ENCODE results near the gene RIOK2. TPM values are rescaled to one million over a fixed set of nuclear protein-coding genes. Genes with fewer than 3 reads are reported as not detected.

Gene RIOK2
- total and polyA plus RNA-seq, 9 of the 15 experiments (the other 6 are each of a cell fraction or from before 2014, with no cell fraction given), result 22.9 to 97.6 (median 47.8) TPM

- Histone ChIP-seq H3K9ac (ENCODE audit: insufficient read depth in 1 of 2, low read depth in 2 of 2, low read length in 2 of 2) (no peak overlapping the region), H3K4me2 (ENCODE audit: insufficient read depth, low read length) (no peak overlapping the region), H3K36me3 (ENCODE audit: control insufficient read depth, insufficient read depth, low read length) (no peaks in the 10 kb centered on the region), H2AFZ (ENCODE audit: low read depth, low read length) (no peak overlapping the region), H3K4me1 (replicated peaks in 1 of 2; ENCODE audit: control insufficient read depth in 2 of 2, insufficient read depth in 2 of 2, low read length in 2 of 2) (no peaks in the 10 kb centered on the region), H3K4me3 (no peak overlapping the region), H3K27me3 (ENCODE audit: control insufficient read depth in 2 of 2, insufficient read depth in 2 of 2, low read length in 2 of 2) (no peaks in the 10 kb centered on the region), H3K9me3 (replicated peaks; ENCODE audit: control insufficient read depth, insufficient read depth, low read depth, low read length) (no peaks in the 10 kb centered on the region), H3K9me1 (ENCODE audit: control insufficient read depth, insufficient read depth, low read length) (no peaks in the 10 kb centered on the region), H3K79me2 (ENCODE audit: control insufficient read depth, insufficient read depth, low read length) (no peaks in the 10 kb centered on the region), H3K27ac (ENCODE audit: extremely low read depth, low read depth, low read length) (no peak overlapping the region), H4K20me1 (replicated peaks; ENCODE audit: control insufficient read depth, insufficient read depth, low read length) (no peaks in the 10 kb centered on the region)
- in situ Hi-C loops (cut with MboI), result no loop called here
- intact Hi-C loops (cut with micrococcal nuclease), result loop anchor here (5.0 kb wide), 2 partner anchors 79 to 529 kb away; no protein-coding TSS in a partner anchor
- 5% methylated on average over 2 of the region's 2 CpGs for WGBS (ENCODE audit: insufficient coverage, low coverage, missing lambda C conversion rate)
- ATAC-seq, result no peak
- no peak for DNase-seq (ENCODE audit: extremely low read depth in 1 of 4, low spot score in 3 of 4)
- no TSS peak for BruUV-seq (replicated peaks)
- POLR2A ChIA-PET, result interaction anchor here (0.7 to 1.8 kb wide), 3 partner anchors 51 to 273 kb away, joined by 3 to 4 read pairs (median 3); no protein-coding TSS in a partner anchor
- CTCF ChIA-PET (ENCODE audit: low intra/inter-chr PET ratio), result interaction anchor here (1.4 to 2.0 kb wide), 2 partner anchors 98 to 273 kb away, joined by 7 to 8 read pairs; no protein-coding TSS in a partner anchor
- FAIRE-seq, result no peak
- TF ChIP-seq NCOA6 (IDR thresholded peaks at IDR 0.05) (no peak), FOXK2 (conservative IDR thresholded peaks at IDR 0.05 in 1 of 2, IDR thresholded peaks at IDR 0.05 in 1 of 2; ENCODE audit: low read depth in 2 of 2) (no peak), GABPA (tag; conservative IDR thresholded peaks at IDR 0.05; ENCODE audit: low read depth) (no peak), ZC3H11A (IDR thresholded peaks at IDR 0.05; ENCODE audit: low read depth, low read length) (no peak), ZNF589 (CRISPR knock-in tag; IDR thresholded peaks at IDR 0.05; ENCODE audit: low read depth) (no peak), PURB (CRISPR knock-in tag; IDR thresholded peaks at IDR 0.05; ENCODE audit: low read depth) (no peak), POLR3A (IDR thresholded peaks at IDR 0.05; ENCODE audit: borderline replicate concordance, extremely low read depth, insufficient read depth, insufficient read length) (no peak), REST (IDR thresholded peaks at IDR 0.05; ENCODE audit: borderline replicate concordance) (no peak), REST (CRISPR knock-in tag; IDR thresholded peaks at IDR 0.05; ENCODE audit: low read depth) (no peak), KLF16 (IDR thresholded peaks at IDR 0.05) (no peak), CC2D1A (IDR thresholded peaks at IDR 0.05) (no peak), PHF20 (IDR thresholded peaks at IDR 0.05; ENCODE audit: partially characterized antibody) (no peak), ZNF695 (CRISPR knock-in tag; IDR thresholded peaks at IDR 0.05) (no peak), GATAD2A (IDR thresholded peaks at IDR 0.05) (no peak), NCOA2 (IDR thresholded peaks at IDR 0.05; ENCODE audit: partially characterized antibody in 2 of 2) (no peak), ZNF77 (CRISPR knock-in tag; IDR thresholded peaks at IDR 0.05) (no peak)
Observed at GRCh38 chr5:97141539-97141938, 41.5 kb downstream of the RIOK2 start.

All from K562 (cell line).